HG02970 (cell line): Measurements from ENCODE around the gene GALNT1.

ENCODE experiments used
- ATAC-seq: cut with Tn5 transposase; IDR thresholded peaks from one replicate; pipeline ENCODE4 v1.9.1; 2021; ENCODE audit warnings: mild to moderate bottlenecking, moderate library complexity, moderate number of reproducible peaks; ENCODE audit not compliant: unreplicated experiment, low FRiP score

Gene GALNT1

DNA sequence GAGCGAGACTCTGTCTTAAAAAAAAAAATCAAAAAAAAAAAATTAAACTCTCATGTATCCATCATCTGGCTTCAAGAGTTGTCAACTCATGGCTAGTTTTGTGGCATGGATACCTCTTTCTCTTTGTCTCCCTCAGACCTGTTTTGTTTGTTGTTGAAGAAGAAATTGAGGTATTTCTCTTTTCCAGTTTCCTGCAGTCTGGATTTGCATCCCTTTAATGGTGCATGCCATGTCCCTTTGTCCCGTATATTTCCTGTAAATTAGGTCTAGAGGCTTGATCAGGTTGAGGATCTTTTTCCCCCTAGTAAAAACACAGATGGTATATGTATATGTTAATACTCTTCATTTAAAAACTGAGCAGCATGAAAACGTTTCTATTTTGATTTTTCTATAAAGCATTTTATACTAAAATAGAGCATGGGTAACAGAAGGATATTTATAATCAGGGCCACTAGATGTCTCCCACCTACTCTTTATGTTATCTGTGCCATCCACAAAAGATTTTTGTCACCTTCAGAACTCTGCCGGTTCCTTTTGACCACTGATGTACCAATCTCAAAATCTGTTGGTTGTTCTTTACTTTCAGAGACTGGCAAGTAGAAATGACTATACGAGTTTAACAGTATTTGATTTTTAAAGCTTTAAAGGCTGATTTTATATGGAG lies 80.1 kb downstream of the GALNT1 start:
- ATAC-seq = no peak

DNA sequence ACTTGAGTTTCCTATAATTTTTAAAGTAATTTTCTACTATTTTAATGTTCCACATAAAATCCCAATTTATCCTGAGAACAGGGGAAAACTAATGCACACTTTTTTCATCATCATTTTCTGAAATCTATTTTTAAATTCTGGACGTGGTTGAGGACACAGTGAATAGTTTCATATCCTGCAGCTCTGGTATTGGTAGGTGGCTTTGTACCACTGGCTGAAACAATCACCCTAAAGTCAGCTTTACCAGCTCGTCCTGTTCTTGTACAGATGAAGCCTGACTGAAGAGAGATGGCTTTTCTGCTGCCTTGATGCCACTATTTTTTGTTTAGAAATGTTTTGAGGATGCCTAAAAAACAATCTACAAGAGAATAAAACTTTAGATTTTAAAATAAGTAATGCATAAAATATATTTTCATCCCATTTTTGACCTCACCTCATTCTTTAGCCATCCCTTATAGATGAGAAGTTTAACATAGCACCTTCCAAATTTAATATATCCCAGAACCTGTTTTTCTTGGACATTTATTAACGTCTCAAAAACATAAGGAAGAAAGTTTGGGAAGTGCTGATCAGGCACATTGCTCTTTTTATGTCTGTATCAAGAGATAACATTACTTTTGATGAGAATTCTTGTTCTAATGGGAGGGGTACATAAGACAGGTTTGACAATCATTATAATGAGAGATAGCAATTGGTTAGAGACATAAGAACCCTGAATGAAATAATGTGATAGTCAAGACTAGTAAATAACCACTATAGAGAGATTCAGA lies 80.9 kb downstream of the GALNT1 start:
- ATAC-seq = no peak

DNA sequence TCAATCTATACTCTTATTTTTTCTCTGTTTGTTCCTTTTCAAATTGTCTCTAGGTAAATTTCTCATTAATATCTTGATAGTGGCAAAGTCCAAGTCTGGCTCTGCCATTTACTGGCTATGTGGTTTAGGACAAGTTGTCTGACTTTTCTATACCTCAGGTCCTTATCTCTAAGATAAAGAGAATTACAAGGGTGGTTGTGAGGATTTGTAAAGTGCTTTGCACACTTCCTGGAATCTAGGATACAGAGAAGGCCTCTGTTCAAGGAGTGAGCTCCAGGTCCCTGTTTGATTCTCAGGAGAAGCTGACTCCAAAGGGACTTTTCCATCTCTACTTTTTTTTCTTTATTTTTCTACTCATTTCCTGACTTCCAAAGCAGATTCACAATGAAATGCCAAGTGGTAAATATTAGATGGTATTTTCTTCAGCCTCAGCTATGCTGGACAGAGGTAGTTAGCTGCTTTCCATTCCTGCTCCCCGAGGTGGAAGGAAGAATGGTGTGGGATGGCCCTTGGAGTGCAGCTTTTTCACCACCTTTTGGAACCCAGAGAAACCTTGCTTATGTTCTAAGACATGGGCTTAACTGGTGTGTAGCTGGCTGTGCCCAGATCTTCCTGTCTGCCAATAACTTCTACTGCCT lies 90.5 kb downstream of the GALNT1 start:
- no peak for ATAC-seq

DNA sequence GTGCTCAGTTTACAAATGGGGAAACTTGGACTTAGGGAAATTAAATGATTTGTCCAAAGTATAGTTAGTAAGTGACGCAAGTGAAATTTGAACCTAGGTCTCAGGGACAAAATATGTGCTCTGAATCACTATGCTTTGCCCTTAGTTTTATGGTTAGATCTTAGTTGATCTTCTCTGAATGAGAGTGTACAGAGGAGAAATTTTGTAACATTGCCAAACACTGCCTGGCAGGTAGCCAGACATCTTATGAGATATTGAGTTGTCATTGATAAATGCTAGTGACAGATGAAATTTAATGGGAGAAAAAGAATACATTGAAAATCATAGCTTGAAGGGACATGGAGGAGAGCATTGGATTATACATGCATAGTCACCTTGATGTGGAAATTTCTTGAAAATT lies 91.4 kb downstream of the GALNT1 start:
- no peak for ATAC-seq

DNA sequence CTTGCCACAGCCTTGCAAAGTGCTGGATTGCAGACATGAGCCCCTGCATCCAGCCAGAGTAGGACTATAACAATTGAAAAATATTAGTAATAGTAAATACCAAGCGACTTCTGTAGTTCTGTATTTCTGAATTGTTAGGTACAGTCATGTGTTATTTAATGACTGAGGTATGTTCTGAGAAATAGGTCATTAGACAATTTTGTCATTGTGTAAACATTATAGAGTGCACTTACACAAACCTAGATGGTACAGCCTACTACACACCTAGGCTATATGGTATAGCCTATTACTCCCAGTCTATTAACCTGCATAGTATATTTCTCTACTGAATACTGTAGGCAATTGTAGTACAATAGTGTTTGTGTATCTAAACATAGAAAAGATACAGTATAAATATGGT lies 92.1 kb downstream of the GALNT1 start:
- no peak for ATAC-seq

DNA sequence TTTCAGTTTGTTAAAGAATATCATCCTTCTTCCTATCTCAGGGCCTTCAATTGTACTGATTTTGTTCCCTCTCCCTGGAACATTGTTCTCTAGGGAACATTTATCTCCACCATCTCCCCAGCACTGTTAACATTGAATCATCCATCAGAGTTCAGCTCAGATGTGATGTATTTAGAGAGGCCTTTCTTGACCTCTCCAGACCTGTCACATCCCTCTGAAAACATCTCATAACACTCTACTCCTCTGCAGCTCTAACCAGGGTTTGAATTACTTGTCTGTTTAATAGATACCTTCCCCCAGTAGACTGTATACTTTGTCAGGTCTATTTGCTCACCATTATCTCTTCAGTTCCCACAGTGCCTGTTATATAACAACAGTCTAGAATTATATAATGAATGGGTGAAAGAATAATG lies 98.6 kb downstream of the GALNT1 start:
- ATAC-seq = no peak

DNA sequence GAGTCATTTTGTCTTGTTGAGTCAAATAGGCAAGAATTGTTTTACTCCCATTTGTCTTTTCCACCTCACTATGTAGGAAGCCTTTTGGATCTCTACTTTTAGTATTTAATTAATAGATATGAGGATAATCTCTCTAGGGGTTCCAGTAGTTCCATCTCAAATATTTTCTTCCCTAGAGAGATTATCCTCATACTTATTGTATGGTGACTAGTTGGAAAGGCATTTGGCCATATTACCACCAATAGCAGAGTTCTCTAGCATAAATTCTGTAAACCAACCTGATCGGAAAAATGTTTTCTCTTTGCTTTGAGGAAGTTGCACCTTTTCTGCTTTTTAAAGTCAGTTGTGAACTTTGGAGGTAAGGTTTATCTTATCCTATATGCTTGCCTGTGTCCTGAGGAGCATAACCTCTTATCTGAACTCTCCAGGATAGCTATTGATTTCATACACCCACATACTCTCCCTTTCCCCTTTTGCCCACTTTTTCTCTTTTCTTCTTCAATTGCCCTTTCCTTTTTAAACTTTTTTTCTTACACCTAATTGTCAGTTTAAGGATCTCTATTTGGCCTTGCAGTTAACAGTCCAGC lies 100.8 kb downstream of the GALNT1 start:
- ATAC-seq = no peak

DNA sequence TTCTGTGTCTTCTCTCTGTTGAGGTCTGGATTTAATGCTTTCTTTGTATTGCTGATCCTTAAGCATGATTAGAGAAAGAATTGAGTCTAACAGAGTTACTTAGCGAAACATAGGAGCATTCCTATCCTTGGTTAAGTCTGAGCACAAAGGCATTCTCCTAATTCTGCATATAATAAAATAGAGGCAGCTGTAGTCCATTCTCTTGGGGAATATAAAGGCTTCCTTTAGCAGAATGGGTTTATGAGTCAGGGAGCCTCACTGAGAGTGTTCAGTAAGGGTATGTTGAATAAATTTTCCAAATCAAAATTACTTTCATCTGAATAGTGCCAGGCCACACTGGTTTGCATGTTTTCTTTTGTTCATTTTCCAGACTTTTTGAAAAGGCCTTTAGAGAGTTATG lies 101.5 kb downstream of the GALNT1 start:
- ATAC-seq = no peak

DNA sequence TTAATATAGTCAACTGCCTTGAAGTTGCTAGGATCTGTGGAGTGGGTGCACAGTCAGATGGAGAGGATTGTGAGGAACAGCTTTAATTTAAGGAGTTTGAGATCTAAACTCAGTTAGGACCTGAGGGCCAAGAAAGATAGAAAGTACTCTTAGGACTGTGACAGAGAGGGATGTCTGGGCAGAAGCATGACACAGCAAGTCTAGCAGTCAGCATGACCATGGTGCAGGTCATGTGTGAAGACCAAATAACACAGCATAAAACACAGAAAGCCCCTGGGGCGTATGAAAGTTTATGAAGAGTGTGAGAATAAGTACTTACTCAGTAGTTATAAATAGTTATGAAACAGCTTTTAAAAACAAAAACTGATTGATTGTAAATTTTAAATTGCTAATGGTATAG lies 107.2 kb downstream of the GALNT1 start:
- ATAC-seq = no peak

DNA sequence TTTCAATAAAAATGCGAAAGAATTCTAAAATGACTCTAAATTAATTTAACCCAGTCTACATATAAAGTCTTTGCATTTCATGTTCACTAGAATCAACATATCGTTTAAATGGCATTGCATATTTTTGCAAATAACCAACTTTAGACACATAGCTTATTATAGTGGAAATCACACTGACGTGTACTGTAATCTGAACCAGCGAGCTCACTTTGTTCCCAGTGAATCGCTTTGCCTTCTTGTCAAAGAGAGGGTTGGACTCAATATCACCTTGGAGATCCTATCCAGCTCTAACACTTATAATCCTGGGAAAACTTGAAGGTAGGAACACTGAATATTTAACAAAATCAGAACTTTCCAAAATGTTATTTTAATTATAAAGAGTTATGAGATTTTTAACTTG lies 108.2 kb downstream of the GALNT1 start:
- ATAC-seq = no peak

DNA sequence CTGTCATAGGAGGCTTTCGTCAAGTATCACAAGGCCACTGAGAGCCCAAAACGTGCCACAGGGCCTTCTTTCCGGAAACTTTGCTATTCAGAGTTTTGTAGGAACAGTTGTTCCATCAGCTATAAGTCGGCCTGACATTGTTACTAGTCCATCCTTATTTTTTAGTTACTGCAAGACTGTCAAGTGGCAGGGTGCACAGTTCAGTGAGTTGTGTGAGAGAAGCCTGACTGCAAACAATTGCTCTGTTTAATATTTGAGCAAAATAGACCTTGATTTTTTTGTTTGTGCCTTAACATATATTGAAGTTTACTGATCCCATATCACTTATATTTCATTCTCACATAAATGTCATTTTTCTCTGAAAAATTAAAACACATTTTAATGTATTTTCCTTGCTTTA lies 110.1 kb downstream of the GALNT1 start:
- no peak for ATAC-seq

DNA sequence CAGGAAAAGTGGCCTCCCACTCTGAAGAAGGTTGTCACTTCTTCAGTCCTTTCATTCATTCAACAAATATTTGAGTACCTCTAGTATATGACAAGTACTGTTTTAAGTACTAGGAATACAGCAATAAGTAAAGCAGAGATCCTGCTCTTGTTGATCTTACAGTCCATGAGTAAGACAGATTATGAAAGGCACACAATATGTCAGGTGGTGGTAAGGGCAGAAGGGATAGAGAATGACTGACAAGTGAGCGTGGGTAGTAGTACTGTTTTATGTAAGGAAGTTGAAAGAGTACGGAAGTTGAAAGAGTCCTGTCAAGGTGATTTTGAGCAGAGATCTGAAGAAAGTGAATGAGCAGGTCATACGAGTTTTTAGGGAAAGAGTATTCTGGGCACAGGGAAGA lies 111.3 kb downstream of the GALNT1 start:
- ATAC-seq = no peak

DNA sequence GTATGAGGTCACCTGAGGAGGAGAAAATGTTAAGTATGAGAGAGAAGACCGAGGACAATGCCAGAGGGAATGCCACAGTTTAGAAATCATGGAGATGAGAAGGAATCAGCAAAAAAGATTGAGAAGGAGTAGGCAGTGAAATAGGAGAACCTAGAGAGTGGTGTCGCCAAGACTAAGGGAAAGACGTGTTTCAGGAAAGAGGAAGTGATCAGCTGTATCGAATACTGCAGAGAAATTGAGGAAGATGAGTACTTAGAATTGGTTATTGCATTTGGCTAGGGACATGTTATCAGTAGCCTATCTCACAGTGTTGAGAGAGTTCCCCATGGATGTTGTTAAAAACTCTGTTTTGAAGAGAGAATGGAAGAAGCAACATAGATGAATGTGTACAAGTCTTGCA lies 112.3 kb downstream of the GALNT1 start:
- no peak for ATAC-seq

DNA sequence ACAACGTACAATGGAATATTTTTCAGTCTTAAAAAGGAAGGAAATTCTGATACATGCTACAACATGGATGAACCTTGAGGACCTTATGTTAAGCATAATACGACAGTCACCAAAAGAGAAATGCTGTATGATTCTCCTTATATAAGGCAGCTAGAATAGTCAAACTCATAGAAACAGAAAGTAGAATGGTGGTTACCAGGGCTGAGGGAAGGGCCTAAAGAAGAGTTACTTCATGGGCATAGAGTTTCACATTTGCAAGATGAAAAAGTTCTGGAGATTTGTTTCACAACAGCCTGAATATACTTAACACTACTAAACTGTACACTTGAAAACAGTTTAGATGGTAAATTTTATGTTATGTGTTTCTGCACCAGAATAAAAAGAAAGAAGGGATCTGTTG lies 113.3 kb downstream of the GALNT1 start:
- ATAC-seq = no peak

DNA sequence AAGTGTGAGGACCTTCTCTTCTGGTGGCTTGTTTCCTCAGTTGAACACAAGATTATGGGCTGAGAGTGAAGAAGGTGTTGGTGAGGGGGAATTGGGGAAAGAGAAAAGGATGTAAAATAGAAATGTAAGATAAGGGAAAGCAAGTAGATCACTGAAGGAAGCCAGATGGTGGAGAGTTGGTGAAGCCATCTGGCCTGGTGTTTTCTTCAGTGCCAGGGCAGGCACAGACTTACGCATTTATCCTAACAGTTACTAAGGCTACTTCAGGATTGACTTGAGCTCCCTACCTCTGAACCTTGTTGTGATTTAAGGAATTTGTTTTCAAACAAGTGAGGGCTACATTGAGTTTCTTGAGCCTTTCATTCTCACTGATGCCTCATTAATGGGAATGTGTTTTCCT lies 113.8 kb downstream of the GALNT1 start:
- ATAC-seq = no peak

DNA sequence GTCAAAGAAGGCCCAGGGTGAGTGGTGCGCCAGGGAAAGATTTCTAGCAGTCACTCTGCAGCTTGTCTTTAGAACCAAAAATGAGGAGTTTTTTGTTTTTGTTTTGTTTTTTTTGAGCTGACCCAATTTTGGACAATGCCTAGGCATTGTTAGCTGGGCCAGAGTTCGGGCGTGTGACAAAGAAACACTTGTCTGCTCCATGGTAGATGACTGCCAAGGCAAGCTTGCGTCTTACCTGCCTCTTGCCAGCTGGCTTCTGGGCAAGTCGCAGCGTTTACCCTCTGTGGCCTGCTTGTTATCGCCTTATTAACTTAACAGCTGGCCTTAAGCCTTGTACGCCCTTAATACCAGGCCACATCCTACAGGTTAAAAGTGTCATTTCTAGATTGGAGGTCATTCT lies 114.3 kb downstream of the GALNT1 start:
- ATAC-seq = no peak

DNA sequence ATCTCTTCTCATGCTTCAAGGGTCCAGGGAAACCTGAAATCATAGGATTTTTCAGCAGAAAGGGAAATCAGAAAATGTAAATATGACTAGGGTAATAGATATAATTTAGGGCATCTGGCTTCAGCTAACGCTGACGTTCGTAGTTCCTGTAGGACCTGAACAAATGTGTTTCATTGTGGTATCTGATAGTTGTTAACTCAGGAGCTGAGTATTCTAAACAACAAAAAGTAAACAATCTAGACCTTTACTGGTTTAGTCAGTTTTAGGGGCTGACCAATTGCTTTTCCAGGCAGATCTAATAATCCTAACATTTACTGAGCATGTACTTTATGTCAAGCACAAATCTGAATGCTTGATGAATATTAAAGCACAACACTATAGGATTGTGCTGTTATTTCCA lies 114.8 kb downstream of the GALNT1 start:
- ATAC-seq = no peak

DNA sequence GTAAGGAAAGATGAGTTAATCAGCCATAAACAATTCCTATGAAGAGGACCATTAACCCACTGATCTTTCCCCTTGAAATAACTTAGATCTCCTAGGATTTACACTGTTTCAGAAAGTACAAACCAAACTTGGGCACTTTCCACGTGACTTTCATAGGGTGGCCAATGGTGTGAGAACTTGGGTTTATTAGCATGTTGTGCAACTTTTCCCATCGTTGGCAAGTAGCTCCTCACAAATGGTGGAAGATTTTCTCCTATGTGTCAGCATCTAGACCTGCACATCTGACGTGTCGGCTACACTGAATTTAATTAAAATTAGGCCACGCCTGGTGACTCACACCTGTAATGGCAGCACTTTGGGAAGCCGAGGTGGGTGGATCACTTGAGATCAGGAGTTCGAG lies 116.3 kb downstream of the GALNT1 start:
- ATAC-seq = no peak

DNA sequence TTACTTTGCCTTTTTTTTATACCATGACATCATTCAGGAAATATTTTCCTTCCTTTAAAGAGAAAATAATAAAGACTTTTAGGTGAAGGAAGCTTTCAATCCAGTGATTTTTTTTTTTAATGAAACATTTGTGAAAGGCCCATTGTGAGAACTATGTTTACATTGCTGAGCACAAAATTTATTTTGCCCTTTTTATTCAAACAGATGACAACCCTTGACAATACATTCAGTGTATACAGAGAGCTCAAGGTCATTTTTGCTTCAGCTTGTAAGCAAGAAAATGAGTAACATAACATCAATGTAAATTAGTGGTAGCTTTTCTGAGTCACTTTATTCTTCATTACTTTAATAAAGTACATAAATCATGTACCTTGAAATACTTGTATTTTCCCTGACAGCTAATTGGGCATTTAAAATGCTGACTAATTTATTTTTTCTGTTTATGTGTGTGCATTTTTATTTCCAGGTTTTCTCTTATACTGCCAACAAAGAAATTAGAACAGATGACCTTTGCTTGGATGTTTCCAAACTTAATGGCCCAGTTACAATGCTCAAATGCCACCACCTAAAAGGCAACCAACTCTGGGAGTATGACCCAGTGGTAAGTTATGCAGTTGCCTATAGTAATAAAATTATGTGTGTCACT lies 121.6 kb downstream of the GALNT1 start:
- ATAC-seq = no peak

DNA sequence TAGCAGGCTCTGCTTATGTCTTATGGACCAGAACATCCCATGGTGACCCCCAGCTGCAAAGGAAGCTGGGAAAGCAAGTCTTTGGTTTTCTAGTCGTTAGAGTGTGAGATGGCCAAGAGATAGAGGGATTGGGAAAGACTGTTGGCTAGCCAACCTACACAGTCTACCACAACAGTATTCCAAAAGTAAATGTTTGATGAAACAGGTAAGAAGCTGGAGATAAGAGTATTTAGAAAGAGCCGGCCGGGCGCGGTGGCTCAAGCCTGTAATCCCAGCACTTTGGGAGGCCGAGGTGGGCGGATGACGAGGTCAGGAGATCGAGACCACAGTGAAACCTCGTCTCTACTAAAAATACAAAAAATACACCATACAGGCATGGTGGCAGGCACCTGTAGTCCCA lies 124.4 kb downstream of the GALNT1 start:
- no peak for ATAC-seq

DNA sequence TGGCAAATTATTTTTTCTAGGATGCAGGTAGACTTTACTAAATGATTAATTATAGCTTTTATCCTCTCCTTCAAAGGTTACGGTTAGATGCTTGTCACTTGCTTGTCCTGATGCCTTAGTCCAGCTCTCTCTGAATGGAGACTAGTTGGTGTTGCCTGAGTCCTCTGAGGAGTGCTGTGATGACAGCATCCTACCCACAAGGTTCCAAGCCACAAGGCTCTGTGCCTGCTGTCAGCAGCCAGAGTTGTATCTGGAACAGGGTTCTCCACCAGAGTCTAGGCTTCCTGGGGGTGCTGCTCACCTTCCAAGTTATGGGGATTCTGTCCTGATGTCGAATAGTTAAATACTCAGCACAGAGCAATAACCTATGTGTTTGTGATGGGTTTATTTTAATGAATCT lies 125.7 kb downstream of the GALNT1 start:
- no peak for ATAC-seq
